CD4-positive, alpha-beta T cell (primary cell): ENCODE results near the gene MFF. TPM values are rescaled to one million over a fixed set of nuclear protein-coding genes. Genes with fewer than 3 reads are reported as not detected.

Experiments
- ATAC-seq: fragments of 200-7000 bp; cut with Tn5 transposase; one replicate; pipeline ENCODE4 v1.10.0; 2022; ENCODE audit warnings: mild to moderate bottlenecking; ENCODE audit not compliant: poor library complexity
- CTCF ChIA-PET: fragments of 350-600 bp; sonication (Branson Sonifier 250); formaldehyde crosslinking; loops from one replicate; lab custom pipeline; 2021; ENCODE audit warnings: antibody characterized with exemption, inconsistent platforms; lab: Charles Lee
- POLR2A ChIA-PET: fragments of 350-600 bp; sonication (Branson Sonifier 250); formaldehyde crosslinking; loops from one replicate; lab custom pipeline; 2021; ENCODE audit warnings: antibody characterized with exemption, inconsistent platforms; lab: Charles Lee
- DNase-seq, 14 experiments: peaks; one replicate each; pipeline ENCODE4 v3.0.0-alpha.2; 2013 to 2020; ENCODE audit warnings: mixed read lengths in 2 of 14
- H3K27ac ChIP-seq, 2 donors: one replicate each; pipeline versions ENCODE4 v1.5.1 to v1.7.0; 2013; ENCODE audit warnings: low read length in 2 of 2, low read depth in 1 of 2, mild to moderate bottlenecking in 1 of 2
- H3K27me3 ChIP-seq, 2 experiments: 1 replicate in 1 of 2; 2 replicates in 1 of 2; pipeline versions ENCODE4 v1.6.1 to v1.7.0; 2013; ENCODE audit warnings: low read length in 2 of 2, control low read depth in 1 of 2, mild to moderate bottlenecking in 1 of 2, moderate library complexity in 1 of 2; ENCODE audit not compliant: insufficient read depth in 2 of 2, control insufficient read depth in 1 of 2
- H3K36me3 ChIP-seq: one replicate; pipeline ENCODE4 v1.6.1; 2013; ENCODE audit warnings: low read length, control low read depth; ENCODE audit not compliant: insufficient read depth
- H3K4me1 ChIP-seq: one replicate; pipeline ENCODE4 v1.6.1; 2013; ENCODE audit warnings: low read length, control low read depth; ENCODE audit not compliant: insufficient read depth
- H3K4me3 ChIP-seq: one replicate; pipeline ENCODE4 v1.5.1; 2013; ENCODE audit warnings: mild to moderate bottlenecking, low read length, moderate library complexity
- H3K9me3 ChIP-seq, 2 experiments: 1 replicate in 1 of 2; 2 replicates in 1 of 2; pipeline versions ENCODE4 v1.6.1 to v1.7.0; 2013; ENCODE audit warnings: low read length in 2 of 2, mild to moderate bottlenecking in 2 of 2, control low read depth in 1 of 2, moderate library complexity in 1 of 2; ENCODE audit not compliant: control insufficient read depth in 1 of 2, insufficient read depth in 1 of 2
- H3K27ac Mint-ChIP-seq: one replicate; pipeline ENCODE4 v1.8.0; 2020; ENCODE audit warnings: mixed read lengths
- H3K27me3 Mint-ChIP-seq: one replicate; pipeline ENCODE4 v1.8.0; 2021; ENCODE audit warnings: mixed read lengths
- H3K36me3 Mint-ChIP-seq: one replicate; pipeline ENCODE4 v1.8.0; 2021; ENCODE audit warnings: low read depth, mixed read lengths
- H3K4me1 Mint-ChIP-seq: one replicate; pipeline ENCODE4 v1.8.0; 2021; ENCODE audit warnings: low read depth, mixed read lengths
- H3K4me3 Mint-ChIP-seq: one replicate; pipeline ENCODE4 v1.8.0; 2020; ENCODE audit warnings: mild to moderate bottlenecking, mixed read lengths
- H3K9me3 Mint-ChIP-seq: one replicate; pipeline ENCODE4 v1.8.0; 2020; ENCODE audit warnings: mixed read lengths
- intact Hi-C, 2 experiments: fragments of 100-400 bp; cut with DNase I in 1 of 2; cut with micrococcal nuclease in 1 of 2; formaldehyde crosslinking; loops; one replicate each; pipeline versions ENCODE4 v1.15.1 to v1.9.0; 2023 to 2025; cut with DNase I, micrococcal nuclease
- total RNA-seq, 174 experiments: library from RNA in 2 of 174; stranded (reverse) in 2 of 174; gene quantifications; one replicate each; pipeline ENCODE4 v1.2.3 and lab custom pipeline; 2021 to 2026
- TF ChIP-seq, protein P1 (sequence below): fragments of 200-600 bp; IDR thresholded peaks from one replicate; pipeline ENCODE4 v1.8.0; 2022; ENCODE audit warnings: antibody characterized with exemption, mild to moderate bottlenecking

Gene MFF
- total RNA-seq, 2 experiments from 2014 or later = 46.9 to 51.8 TPM

GRCh38 chr2:227324642-227324994, 433 bp upstream of the MFF start:
- DNase-seq = peak in 1 of 14 experiments; percentile 15

GRCh38 chr2:227325839-227326195, 766 bp downstream of the MFF start:
- H3K9me3 Mint-ChIP-seq = no peaks in the 10 kb centered on the region
- intact Hi-C loops = loop anchor here (5.0 to 10.0 kb wide), 3 partner anchors 191 to 531 kb away; partner anchors contain the start of genes RHBDD1 (in 2 of the 2) and IRS1 (in 1 of the 2)
- Histone ChIP-seq H3K27ac (peak overlapping the region in 1 of 2 donors; percentile 51), H3K4me3 (peak overlapping the region; percentile 82), H3K9me3 (peaks cover 0 to 2% of the 10 kb centered on the region in 2 experiments), H3K4me1 (peaks cover 17% of the 10 kb centered on the region), H3K36me3 (peaks cover 16% of the 10 kb centered on the region), H3K27me3 (no peaks in the 10 kb centered on the region)
- DNase-seq = peak in 3 of 14 experiments; percentile 4 to 7 (median 5)
- H3K4me1 Mint-ChIP-seq = peaks cover 57% of the 10 kb centered on the region
- H3K27ac Mint-ChIP-seq = peak overlapping the region; percentile 92
- H3K36me3 Mint-ChIP-seq = peaks cover 38% of the 10 kb centered on the region
- TF ChIP-seq, protein P1, sequence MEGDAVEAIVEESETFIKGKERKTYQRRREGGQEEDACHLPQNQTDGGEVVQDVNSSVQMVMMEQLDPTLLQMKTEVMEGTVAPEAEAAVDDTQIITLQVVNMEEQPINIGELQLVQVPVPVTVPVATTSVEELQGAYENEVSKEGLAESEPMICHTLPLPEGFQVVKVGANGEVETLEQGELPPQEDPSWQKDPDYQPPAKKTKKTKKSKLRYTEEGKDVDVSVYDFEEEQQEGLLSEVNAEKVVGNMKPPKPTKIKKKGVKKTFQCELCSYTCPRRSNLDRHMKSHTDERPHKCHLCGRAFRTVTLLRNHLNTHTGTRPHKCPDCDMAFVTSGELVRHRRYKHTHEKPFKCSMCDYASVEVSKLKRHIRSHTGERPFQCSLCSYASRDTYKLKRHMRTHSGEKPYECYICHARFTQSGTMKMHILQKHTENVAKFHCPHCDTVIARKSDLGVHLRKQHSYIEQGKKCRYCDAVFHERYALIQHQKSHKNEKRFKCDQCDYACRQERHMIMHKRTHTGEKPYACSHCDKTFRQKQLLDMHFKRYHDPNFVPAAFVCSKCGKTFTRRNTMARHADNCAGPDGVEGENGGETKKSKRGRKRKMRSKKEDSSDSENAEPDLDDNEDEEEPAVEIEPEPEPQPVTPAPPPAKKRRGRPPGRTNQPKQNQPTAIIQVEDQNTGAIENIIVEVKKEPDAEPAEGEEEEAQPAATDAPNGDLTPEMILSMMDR = peak; percentile 12
- ChIA-PET POLR2A (interaction anchor here (2.1 kb wide), 1 partner anchor 490 kb away, joined by 5 read pairs; the partner anchor contains the start of gene RHBDD1), CTCF (interaction anchor here (0.9 kb wide), 1 partner anchor 523 kb away, joined by 3 read pairs; no protein-coding TSS in a partner anchor)
- no peaks in the 10 kb centered on the region for H3K27me3 Mint-ChIP-seq
- H3K4me3 Mint-ChIP-seq = peak overlapping the region; percentile 94
- ATAC-seq = no peak

More at GRCh38 chr2:227324642-227324994, 433 bp upstream of the MFF start:
- peak; percentile 12 for ATAC-seq
- Mint-ChIP-seq H3K4me1 (peaks cover 56% of the 10 kb centered on the region), H3K36me3 (peaks cover 29% of the 10 kb centered on the region), H3K27ac (peak overlapping the region; percentile 92), H3K9me3 (no peaks in the 10 kb centered on the region), H3K4me3 (peak overlapping the region; percentile 94), H3K27me3 (no peaks in the 10 kb centered on the region)
- no peaks in the 10 kb centered on the region for H3K27me3 ChIP-seq
- peaks cover 7% of the 10 kb centered on the region for H3K36me3 ChIP-seq
- ChIA-PET POLR2A (interaction anchor here (1.1 to 2.1 kb wide), 3 partner anchors 11 to 488 kb away, joined by 3 to 5 read pairs (median 4); partner anchors contain the start of gene RHBDD1), CTCF (interaction anchor here (1.2 kb wide), 1 partner anchor 86 kb away, joined by 5 read pairs; no protein-coding TSS in a partner anchor)
- peaks cover 22% of the 10 kb centered on the region for H3K4me1 ChIP-seq
- intact Hi-C loops = loop anchor here in 1 of 2 experiments (5.0 to 10.0 kb wide), 2 partner anchors 148 to 530 kb away; partner anchors contain the start of genes AGFG1 and IRS1
- peak overlapping the region in 1 of 2 donors; percentile 4 for H3K27ac ChIP-seq
- peak overlapping the region; percentile 82 for H3K4me3 ChIP-seq
- TF ChIP-seq, protein P1 = no peak
- peaks cover 0 to 8% of the 10 kb centered on the region in 2 experiments for H3K9me3 ChIP-seq

- H3K27ac Mint-ChIP-seq = peak overlapping the region; percentile 92
- ChIA-PET CTCF (no interaction called here), POLR2A (no interaction called here)
- H3K9me3 Mint-ChIP-seq = no peaks in the 10 kb centered on the region
- no peak overlapping the region for H3K4me3 ChIP-seq
- H3K36me3 Mint-ChIP-seq = peaks cover 47% of the 10 kb centered on the region
- H3K4me3 Mint-ChIP-seq = peak overlapping the region; percentile 94
- H3K4me1 ChIP-seq = peaks cover 17% of the 10 kb centered on the region
- H3K27ac ChIP-seq = no peak overlapping the region
- H3K36me3 ChIP-seq = peaks cover 22% of the 10 kb centered on the region
- TF ChIP-seq, protein P1 = no peak
- intact Hi-C loops = loop anchor here (5.0 to 10.0 kb wide), 3 partner anchors 191 to 532 kb away; partner anchors contain the start of genes RHBDD1 (in 2 of the 2) and IRS1 (in 1 of the 2)
- H3K27me3 ChIP-seq = no peaks in the 10 kb centered on the region
- DNase-seq = no peak
- H3K4me1 Mint-ChIP-seq = peaks cover 62% of the 10 kb centered on the region
- ATAC-seq = no peak
- H3K27me3 Mint-ChIP-seq = no peaks in the 10 kb centered on the region
- no peaks in the 10 kb centered on the region for H3K9me3 ChIP-seq
Measured at GRCh38 chr2:227326783-227327182, 1.7 kb downstream of the MFF start.
